GM18951 (cell line): ENCODE measurements around the gene NCR1.
"Not testable (repeated sequence)": the region's sequence is repeated elsewhere in the genome, so short reads cannot be mapped to it uniquely, and the experiment has no call there.

Experiments used
- POLR2A ChIP-seq: IDR thresholded peaks from 4 replicates; pipeline ENCODE4 v1.6.1; 2011; ENCODE audit warnings: mild to moderate bottlenecking; ENCODE audit not compliant: insufficient read length, insufficient read depth; ENCODE audit errors: extremely low read depth
- in situ Hi-C: fragments of 300-500 bp; cut with MboI; formaldehyde crosslinking; loops from one replicate; pipeline ENCODE4 v1.12.0; 2022; ENCODE audit warnings: low sequenced_read_pairs, mixed read lengths, inconsistent platforms; ENCODE audit not compliant: unreplicated experiment

The NCR1 gene

DNA sequence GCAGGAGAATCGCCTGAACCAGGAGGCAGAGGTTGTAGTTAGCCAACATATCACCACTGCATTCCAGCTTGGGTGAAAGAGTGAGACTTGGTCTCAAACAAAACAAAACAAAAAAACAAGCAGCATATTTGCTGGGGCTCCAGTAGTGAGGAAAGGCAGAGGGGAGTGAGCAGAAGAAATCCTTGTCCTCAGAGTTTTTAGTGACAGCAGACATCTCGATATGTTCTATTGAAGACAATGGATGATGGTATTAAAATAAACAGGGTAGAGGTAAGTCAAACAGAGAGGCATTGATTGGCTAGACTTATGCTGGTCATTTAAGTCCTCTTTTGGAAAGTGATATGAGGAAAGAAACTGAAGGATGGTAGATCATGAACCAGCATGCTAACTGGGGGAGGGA, 22.4 kb downstream of the NCR1 start:
- TF ChIP-seq POLR2A = no peak
- in situ Hi-C loops = loop anchor here (25.0 kb wide), 1 partner anchor 441 kb away; no protein-coding TSS in a partner anchor

DNA sequence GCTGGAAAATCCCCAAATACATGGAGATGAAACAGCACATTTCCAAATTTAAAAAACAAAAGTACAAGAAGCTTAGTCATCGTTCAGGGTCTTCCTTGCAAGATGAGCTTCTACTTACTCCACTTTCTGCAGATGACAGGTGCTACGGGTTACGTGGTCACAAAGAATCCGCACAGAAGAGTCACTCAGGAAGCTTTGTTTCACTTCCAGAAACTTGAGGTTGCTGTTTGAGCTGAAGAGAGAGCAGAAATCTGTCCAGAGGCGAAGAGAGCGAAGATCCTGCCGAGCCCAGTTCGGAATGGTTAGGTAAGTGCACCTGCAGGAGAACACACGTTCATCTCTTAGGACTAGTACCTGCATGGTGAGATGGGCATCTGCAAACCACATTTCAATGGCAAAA, 32.0 kb downstream of the NCR1 start:
- in situ Hi-C loops = loop anchor here (25.0 kb wide), 1 partner anchor 451 kb away; no protein-coding TSS in a partner anchor

DNA sequence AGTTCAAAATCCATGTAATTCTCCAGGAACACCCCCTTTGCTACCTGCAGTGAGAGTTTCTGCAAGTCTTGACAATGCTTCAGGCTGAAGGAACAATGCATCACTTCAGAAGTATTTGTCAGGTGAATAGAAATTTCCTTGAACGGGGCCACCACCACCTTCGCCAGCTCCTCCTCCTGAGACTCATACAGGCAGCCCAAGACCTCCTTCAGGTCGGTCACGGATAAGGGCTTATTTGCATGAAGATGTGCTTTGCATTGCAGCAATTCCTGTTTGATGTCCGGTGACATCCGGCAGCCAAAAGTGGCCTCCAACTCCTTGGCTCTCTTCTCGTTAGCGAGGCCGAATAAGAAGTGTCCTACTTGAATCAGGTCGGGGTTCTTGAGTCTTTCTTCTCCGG, 33.0 kb downstream of the NCR1 start:
- in situ Hi-C loops = loop anchor here (25.0 kb wide), 1 partner anchor 452 kb away; no protein-coding TSS in a partner anchor
- no peak for TF ChIP-seq POLR2A

More for the DNA sequence above, 32.0 kb downstream of the NCR1 start:
- TF ChIP-seq POLR2A = no peak

DNA sequence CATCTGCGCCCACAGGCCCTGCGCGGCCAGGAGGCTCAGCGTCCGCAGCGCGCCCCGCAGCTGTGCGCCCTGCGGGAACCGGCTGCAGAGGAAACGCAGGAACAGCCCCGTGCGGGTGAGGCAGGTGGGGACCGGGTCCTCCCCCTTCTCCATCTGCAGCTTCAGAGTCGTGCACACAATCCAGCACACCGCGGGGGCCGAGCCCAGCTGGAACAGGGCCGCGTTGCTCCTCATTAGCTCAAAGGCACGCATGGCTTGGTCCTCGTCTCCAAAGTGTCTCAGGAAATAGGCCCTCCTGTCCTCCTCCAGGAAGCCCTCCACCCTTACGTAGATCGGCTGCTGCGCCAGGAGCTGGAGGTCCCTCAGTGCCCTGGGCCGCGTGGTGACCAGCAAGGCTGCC, 33.6 kb downstream of the NCR1 start:
- in situ Hi-C loops = loop anchor here (25.0 kb wide), 1 partner anchor 452 kb away; no protein-coding TSS in a partner anchor

DNA sequence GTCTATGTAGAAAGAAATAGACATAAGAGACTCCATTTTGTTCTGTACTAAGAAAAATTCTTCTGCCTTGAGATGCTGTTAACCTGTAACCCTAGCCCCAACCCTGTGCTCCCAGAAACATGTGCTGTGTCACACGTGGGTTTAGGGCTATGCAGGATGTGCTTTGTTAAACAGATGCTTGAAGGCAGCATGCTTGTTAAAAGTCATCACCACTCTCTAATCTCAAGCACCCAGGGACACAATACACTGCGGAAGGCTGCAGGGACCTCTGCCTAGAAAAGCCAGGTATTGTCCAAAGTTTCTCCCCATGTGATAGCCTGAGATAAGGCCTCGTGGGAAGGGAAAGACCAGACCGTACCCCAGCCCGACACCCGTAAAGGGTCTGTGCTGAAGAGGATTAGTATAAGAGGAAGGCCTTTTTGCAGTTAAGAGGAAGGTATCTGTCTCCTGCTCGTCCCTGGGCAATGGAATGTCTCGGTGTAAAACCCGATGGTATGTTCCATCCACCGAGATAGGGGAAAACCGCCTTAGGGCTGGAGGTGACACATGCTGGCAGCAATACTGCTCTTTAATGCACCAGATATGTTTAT, 37.9 kb downstream of the NCR1 start:
- in situ Hi-C loops = loop anchor here (25.0 kb wide), 1 partner anchor 457 kb away; no protein-coding TSS in a partner anchor

DNA sequence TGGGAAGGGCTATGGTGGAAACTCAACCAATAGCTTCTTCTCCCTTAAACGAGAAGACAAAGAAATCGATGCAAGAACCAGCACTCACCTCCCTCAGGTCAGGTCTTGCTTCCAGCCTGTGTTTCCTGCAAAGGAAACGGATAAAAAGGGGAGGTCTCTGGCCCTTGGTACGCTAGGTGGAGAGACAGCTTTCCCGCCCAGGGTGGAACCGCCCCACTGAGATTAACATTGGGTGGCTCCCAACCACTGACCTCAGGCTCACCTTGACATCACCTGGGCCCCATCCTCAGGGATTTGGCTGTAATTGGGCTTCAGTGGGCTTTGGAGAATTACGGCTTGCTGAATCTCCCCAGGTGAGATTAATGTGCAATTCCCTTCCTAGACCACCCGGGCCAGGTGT, 41.4 kb downstream of the NCR1 start, which contains the start of gene NLRP7:
NLRP7 (minus strand) TSS at position 150 of the 400 bp plus-strand sequence.
- in situ Hi-C loops = loop anchor here (25.0 kb wide), 1 partner anchor 460 kb away; no protein-coding TSS in a partner anchor
- TF ChIP-seq POLR2A = no peak

DNA sequence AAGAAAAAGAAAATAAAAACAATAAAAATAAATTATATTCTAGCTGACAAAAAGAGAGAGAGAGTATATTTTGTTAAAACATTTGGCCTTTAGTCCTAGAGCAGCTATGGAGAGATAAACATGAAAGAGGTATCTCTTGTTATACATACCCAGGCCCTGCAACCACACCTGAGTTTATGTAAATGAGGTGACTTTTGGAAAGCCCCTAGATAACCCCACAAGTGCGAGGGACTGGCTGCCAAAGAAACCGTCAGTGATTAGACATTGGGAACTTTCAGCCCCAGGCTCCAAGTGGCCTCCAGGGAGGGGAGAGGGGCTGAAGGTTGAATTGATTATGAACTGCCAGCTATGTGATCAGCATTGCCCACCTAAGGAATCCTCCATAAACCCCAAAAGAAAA, 43.5 kb downstream of the NCR1 start:
- no peak for TF ChIP-seq POLR2A
- in situ Hi-C loops = loop anchor here (25.0 kb wide), 1 partner anchor 462 kb away; no protein-coding TSS in a partner anchor

DNA sequence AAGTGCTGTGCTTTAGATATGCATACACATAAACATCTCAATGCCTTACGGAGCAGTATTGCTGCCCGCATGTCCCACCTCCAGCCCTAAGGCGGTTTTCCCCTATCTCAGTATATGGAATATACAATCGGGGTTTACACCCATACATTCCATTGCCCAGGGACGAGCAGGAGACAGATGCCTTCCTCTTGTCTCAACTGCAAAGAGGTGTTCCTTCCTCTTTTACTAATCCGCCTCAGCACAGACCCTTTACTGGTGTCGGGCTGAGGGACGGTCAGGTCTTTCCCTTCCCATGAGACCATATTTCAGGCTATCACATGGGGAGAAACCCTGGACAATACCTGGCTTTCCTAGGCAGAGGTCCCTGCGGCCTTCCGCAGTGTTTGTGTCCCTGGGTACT, 44.6 kb downstream of the NCR1 start:
- in situ Hi-C loops = not testable (repeated sequence)

DNA sequence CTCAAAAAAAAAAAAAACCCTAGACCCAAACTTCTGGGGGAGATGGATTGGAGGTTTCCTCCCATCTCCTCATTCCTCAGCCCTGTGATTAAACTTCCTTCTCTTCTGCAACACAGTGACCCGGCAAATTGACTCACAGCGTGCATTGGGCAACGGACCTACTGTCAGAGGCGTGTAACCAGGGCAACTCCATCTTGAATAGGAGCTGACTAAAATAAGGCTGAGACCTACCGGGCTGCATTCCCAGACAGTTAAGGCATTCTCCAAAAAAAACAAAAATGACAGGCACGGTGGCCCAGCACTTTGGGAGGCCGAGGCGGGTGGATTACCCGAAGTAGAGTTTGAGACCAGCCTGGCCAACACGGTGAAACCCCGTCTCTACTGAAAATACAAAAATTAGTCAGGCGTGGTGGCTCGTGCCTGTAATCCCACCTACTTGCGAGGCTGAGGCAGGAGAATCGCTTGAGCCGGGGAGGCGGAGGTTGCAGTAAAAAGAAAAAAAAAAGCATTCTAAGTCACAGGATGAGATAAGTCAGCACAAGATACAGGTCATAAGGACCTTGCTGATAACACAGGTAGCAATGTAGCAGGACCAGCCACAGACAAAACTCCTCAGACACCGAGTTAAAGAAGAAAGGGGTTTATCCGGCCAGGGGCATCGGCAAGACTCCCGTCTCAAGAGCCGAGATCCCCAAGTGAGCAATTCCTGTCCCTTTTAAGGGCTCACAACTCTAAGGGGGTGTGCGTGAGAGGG, 46.8 kb downstream of the NCR1 start:
- TF ChIP-seq POLR2A = no peak
- in situ Hi-C loops = no loop called here

DNA sequence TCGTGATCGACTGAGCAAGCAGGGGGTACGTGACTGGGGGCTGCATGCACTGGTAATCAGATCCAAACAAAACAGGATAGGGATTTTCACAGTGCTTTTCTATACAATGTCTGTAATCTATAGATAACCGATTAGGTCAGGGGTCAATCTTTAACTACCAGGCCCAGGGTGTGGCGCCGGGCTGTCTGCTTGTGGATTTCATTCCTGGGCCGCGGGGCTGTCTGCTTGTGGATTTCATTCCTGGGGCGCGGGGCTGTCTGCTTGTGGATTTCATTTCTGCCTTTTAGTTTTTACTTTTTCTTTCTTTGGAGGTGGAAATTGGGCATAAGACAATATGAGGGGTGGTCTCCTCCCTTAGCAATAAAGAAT, 47.4 kb downstream of the NCR1 start:
- in situ Hi-C loops = not testable (repeated sequence)

DNA sequence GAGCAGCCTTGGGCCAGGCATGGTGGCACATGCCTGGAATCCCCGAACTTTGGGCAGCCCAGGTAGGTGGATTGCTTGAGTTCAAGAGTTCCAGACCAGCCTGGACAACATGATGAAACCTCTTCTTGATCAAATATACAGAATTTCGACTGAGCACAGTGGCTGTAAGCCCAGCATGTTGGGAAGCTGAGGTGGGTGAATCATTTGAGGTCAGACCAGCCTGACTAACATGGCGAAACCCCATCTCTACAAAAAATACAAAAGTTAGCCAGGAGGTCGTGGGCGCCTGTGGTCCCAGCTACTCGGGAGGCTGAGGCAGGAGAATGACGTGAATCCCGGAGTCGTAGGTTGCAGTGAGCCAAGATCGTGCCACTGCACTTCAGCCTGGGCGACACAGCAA, 49.4 kb downstream of the NCR1 start:
- TF ChIP-seq POLR2A = no peak
- in situ Hi-C loops = no loop called here

DNA sequence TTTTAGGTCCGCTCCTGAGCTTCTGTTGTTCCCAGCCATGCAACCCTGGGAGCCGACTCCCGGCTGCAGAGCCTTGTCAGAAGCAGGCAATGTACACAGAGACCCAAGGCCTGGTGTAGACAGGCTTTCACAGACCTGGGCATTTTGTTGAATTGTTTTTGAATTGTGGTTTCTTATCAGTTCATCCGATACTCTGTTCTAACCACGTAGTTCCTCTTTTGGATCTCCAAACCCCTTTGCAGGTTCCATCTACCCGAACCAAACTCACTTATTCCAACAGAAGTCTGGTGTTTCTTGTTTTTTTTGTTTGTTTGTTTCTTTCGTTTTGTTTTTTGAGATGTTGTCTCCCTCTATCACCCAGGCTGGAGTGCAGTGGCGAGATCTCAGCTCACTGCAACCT, 53.9 kb downstream of the NCR1 start:
- in situ Hi-C loops = no loop called here
- no peak for TF ChIP-seq POLR2A
